HPDE6-E6E7 (cell line): ENCODE measurements around the gene RAP1GAP2.

Experiments used
- DNase-seq: peaks from one replicate; pipeline ENCODE4 v3.0.0; 2011; ENCODE audit warnings: missing footprints; ENCODE audit errors: extremely low spot score

The RAP1GAP2 gene

DNA sequence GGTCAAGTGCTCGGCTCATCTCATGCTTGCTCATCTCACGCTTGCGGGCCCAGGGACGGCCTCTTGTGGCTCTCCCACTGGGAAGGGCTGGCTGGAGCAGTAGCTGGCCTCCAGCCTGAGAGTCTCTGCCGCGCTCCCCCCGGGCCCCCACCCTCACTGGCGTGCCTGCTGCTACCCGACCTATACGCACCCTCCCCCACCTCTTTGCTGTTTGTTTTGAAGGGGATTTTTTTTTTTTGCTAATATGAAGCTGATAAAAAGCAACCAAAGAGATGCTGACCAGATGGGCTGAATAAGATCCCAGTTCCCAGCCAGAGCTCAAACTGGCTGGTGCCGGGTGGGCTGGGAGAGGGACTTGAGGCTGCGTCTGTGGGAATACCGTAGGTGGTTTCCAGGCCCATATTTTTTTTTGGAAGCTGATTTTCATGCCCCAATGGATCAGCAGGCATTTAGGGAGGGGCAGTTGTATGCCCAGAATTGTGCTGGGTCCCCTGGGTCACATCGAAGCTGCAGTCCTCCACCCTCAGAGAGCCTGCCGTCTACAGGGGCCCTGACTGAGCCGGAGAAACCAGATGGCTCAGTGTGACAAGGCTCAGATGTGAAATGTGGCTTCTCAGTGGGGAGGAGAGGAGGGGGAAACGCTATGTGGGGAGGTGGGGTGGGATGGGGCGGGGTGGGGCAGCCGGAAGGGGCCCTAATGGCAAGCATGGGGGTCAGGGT lies 115.0 kb downstream of the RAP1GAP2 start:
- no peak for DNase-seq

DNA sequence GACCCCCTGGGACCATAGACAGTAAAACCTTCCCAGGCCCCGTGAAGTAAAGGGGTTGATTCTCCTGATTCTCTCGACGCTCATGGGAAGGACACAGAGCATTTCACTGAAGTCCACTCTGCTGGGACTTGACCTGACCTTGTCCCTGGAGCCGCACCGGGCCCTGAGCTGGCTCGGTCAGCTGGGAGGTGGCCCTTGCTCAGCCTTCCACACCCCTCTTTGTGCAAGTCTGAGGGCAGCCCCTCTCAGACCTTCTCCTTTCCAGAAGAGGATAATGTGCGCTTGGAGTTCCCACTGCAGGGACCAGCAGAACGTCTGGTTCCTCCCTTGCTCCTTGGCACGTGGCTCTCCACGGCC lies 115.5 kb downstream of the RAP1GAP2 start:
- no peak for DNase-seq

DNA sequence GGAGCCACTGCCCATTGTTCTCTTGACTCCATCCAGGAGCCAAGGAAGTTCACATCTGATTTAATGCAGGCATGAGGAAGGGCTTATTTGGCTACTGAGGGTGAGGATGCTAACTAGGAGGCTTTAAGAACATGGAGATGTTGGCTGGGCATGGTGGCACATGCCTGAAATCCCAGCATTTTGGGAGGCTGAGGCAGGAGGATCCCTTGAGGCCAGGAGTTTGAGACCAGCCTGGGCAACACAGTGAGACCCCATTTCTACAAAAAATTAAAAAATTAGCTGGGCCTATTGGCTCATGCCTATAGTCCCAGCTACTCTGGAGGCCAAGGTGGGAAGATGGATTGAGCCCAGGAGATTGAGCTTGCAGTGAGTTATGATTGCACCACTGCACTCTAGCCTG lies 116.5 kb downstream of the RAP1GAP2 start:
- DNase-seq: no peak

DNA sequence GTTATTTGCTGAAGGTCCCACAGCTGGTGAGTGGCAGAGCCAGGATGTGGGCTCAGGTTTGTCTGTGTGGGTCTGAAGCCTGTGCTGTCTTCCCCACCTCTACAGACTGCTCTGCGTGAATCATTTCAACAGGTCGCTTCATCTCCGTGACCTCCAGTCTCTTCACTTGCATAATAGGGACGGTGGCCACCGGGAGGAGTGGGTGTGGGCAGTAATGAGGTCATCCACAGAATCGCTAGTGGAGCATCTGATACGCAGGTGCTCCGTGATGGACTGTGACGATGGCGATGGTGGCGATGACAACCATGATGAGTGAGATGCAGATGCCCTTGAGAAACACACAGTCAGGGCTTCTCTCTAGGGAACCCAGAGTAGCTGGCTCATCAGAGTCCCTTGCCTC lies 120.2 kb downstream of the RAP1GAP2 start:
- DNase-seq: no peak

DNA sequence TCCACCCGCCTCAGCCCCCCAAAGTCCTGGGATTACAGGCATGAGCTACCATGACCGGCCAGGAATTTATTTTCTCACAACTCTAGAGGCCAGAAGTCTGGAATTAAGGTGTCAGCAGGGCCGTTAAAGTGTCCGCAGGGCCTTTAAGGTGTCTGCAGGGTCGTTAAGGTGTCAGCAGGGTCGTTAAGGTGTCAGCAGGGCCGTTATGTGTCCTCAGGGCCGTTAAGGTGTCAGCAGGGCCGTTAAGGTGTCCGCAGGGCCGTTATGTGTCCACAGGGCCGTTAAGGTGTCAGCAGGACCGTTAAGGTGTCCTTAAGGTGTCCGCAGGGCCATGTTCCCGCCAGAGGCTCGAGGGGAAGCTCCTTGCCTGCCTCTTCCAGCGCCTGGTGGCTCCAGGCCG lies 125.2 kb downstream of the RAP1GAP2 start:
- no peak for DNase-seq

DNA sequence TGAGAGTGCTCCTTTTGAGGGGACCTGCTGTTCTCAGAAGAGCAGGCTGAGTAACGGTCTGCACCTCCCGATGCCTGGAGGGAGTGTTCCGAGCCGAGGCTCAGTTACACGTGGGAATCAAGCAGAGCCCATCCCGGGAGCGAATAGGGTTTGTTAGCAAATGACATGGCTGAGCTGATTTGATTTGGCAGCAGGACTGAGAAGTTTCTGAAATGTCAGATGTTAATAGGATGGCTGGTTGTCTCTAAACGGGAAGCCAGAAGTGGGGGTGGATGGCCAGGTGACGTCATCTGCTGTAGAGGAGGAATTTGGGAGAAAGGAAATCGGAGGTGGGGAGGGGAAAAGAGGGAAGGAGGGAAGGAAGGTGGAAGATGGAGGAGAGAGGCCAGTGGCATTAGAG lies 128.0 kb downstream of the RAP1GAP2 start:
- no peak for DNase-seq

DNA sequence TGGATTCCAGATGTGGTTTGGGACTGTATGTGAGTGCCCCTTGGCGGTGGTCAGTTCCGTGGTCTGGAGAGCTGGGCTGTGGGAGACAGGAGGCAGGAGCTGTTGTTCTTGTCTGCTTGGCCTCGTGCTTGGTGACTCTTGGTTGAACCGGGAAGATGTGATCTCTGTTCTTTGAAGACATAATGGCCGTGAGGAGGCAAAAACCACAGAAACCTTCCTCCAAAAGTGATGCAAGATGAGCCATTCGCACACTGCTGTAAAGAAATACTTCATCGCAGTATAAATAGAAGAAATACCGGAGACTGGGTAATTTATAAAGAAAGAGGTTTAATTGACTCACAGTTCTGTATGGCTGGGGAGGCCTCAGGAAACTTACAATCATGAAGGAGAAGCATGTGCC lies 128.8 kb downstream of the RAP1GAP2 start:
- DNase-seq: no peak

DNA sequence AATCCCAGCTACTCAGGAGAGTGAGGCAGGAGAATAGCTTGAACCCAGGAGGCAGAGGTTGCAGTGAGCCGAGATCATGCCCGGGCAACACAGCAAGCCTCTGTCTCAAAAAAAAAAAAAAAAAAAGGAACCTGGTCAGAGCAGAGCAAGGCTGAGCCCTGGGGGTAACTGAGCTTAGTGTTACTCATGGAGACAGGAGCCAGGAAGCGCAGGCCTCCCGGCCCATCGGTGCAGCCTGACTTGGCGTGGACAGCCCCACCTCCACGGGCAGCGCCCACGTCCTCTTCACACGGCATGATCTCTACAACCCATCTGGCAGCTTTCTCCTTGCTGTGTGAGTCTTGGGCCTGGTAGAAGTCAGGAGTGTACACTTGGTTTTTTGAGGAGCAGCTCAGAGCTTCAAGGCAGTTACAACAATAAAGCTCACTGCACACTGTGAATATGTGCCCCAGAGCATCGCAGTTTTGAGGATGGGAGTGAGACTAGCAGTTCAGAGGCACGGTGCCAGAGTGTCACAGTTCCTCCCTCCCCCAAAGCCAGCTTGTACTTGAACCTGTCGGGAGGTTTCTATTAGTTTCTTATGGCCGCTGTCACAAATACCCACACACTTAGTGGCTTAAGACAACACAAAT lies 129.9 kb downstream of the RAP1GAP2 start:
- DNase-seq: peak; percentile 88

DNA sequence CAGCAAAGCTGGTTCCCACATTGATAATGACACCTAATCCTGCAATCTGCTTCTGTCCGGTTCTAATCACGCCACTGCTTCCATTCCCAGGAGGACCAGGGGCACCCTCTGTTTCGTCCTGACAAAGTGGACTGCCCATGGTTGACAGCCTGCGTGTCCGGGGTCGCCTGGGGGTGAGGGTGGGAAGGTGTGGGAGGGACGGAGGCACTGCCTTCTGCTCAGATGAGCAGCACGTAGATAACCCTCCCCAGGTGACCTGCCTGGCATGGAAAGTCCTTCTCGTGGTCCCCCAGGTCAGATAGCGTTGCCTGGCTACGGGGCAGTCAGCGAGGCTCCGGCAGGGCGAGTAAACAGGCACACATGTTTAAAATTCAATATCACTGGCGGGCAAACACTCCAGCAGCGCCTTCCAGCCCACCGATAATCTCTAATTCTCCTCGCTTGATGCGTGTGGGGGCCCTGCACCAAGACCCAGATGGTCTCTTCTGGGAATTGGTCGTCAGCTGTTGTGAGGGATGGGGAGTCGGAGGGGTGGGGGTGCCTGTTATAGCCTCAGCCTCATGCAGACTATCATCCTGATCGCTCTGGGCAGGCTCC lies 132.2 kb downstream of the RAP1GAP2 start:
- DNase-seq: no peak

DNA sequence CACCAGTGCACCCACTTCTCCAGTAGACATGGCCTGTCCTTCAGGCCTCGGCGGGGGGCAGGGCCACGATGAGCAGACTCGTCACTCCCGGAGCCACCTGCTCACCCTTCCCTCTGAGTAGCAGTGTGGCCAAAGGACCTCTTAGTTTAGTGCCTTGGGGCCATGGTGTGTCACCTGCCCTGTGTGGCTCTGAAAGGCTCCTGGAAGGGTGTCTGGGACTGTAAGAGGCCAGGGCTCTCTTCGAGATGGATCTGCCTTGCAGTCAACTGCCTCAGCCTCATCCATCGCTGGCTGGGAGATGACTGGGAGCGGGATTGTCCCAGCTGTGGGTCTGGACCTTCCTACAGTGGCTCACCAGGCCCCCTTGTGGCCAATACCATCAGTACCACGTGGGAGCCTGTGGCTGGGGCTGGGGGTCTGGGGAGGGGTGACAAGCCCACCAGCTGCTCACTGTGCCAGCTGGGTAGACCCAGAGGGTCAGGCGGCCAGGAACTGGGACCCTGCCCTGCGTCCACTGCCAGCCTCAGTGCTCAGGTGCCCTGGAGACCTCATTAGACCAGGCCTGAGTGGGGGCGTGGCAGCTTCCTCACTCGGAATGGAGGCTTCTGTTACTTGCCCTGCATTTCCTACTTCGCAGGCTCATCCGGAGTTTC lies 133.8 kb downstream of the RAP1GAP2 start:
- no peak for DNase-seq

DNA sequence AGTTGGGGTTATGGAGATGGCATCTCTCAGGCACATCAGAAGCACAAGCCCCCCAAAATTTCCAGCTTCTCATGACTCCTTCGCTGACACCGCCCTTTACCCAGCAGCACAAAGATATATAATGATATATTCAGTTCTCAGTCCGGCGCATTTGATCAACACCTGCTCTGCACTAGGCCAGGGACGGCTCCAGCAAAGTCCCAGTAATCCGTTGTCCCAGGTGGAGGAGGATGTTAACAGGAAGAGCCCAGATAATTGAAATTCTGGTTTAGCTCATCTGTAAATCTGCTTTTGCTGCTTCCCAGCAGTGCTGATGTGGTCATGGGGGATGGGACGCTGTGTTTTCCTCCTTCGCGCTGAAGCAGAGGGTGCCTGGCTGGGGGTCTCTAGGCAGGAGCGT lies 135.6 kb downstream of the RAP1GAP2 start:
- DNase-seq: no peak

DNA sequence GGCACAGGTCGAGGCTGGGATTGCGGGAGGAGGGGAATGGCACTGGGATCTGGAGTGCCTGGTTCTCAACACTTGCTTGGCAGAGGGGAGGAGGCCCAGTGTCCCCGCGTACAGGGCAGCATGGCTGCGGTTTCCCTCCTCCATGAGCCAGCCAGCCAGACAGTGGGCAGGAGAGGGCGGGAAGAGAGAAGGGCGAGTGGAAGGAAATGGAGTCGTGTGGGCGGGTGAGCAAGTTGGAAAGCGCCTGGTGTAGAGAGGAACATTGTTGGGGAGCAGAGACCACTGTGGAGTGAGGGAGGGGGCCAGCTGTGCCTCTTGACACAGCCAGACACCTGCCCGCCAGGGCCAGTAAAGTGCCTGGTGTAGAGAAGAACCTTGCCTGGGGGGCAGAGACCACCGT lies 136.7 kb downstream of the RAP1GAP2 start:
- no peak for DNase-seq

DNA sequence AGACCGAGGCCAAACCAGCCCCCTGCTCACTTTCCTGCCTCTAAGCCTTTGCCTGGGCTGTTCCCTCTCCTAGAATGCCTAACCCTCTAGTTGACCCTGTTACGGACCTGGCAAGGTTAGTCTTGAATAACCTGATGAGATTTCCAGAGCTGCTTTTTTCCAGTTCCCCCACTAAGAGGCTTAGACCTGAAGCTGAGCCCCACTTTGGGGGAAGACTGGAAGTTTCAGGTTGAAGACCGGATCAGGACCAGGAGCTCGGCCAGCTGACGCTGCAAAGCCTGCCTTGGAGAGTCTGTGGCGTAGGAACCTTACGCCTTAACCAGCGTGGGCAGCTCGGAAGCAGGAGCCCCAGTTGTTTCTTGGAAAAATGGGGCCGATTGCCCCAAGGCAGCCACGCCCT lies 137.4 kb downstream of the RAP1GAP2 start:
- no peak for DNase-seq

DNA sequence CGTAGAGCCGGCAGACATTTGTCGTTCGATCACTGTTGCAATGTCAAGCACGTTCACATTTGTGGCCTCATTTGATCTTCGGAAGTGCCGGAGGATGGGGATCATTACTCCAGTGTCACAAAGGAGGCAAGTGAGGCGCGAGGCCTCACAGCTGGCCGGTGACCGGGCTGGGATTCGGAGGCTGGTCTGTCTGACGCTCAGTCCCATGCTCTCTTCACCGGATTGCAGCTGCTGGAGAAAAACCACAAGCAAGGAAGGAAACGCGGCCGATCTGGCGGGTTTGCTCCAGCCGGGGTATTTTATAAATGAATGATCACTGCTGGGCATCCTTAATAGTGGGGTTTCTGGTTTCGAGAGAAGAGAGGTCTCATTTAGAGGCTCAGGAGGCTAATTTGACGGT lies 139.4 kb downstream of the RAP1GAP2 start:
- no peak for DNase-seq

DNA sequence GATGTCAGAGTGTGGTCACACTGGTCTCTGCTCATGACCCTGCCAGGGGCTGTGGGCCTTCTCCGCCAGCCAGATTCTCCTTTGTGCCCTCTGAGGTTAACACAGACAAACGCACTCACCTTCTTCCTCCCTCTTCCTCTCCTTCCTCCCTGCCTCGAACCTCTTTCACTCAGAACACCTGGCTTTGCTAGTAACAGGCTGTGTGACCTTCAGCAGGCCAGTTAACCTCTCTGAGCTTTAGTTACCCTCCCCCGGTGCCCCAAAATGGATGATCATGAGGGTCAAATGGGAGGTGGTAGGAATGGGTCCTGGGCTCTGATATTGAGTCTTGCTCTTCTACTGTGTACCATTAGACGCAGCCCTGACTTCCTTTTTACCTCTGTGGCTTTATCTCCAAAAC lies 140.1 kb downstream of the RAP1GAP2 start:
- no peak for DNase-seq

DNA sequence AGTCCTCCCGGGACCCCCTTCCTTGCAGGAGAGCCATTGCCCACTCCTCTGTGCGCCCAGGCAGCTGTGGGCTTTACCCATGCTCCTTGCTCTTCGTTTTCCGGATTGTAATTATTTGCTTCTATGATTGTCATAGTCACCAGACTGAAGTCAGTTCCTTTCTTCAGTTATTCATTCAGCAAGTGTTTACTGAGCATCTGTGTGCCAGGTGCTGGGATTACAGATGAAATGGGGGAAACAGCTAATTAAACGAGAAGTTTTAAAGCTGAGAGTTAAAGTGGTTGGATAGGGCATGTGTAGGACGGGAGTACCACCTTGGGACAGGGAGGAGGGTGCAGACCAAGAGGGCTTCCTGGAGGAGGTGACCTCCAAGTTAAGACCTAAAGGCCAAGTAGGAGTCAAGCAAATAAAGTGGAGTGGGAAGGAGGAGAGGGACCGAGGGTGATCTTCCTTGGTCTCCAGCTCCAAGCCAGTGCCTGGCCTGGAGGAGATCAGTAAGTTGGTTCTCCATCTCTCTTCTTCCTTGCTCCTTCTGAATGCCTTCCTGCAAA lies 140.6 kb downstream of the RAP1GAP2 start:
- no peak for DNase-seq

DNA sequence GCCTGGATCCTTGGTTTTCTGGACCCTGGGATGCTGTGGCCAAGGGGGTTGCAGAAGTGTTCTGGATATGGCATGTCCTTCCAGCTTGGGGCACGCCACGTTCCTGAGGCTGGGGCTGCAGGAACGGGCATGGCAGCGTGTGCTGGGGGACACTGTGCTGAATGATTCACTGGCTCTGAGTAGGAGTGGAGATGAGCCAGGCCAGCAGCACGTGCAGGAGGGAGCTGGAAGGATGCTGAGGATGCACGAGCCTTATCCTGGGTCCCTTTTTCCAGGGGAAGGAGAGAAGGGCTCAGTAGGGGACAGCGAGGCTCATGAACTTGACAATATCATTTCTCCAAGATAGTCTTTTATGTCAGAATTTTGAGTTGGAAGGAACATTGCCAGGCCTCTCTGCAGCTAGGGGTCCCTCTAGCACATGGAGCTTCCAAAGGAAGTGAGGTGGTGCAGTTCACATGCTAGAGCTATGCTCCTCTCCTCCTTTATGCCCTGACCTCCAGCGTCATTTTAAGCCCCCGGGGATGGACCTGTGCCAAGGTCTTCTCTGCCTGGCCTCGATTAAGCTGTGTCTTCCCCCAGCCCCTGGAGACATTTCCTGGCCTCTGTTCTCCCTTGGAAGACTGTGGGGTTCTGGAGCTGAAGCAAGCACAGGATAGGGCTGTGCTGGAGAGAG lies 141.2 kb downstream of the RAP1GAP2 start:
- DNase-seq: no peak

DNA sequence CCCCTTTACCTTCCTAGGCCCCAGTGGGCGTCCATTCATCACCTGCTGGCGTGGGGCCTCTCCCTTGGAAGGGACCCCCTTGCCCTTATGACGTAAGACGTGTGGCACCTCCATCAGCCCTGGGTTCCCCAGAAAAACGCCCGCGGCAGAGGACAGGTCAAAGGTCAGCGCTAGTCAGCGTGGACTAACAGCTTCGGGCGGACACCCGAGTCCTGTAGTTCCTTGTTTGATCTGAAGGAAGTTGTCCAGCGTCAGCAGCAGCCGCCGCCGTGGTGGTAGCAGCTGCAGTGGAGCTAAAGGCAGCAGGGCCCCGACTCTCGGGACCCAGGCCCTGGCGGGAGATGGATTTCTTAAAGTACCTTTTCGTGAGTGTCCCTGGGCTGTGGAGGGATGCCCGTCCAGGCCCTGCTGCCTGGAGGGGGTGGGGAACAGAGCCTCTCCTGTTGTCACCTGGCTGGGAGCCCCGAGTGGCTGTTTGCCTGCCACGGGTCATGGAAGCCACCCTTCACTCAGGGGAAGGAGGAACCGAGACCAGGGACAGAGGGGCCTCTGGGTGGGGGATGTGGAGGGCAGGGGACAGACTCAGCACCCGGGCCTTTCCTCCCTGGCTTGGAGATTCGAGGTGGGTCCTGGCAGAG lies 143.6 kb downstream of the RAP1GAP2 start:
- no peak for DNase-seq

DNA sequence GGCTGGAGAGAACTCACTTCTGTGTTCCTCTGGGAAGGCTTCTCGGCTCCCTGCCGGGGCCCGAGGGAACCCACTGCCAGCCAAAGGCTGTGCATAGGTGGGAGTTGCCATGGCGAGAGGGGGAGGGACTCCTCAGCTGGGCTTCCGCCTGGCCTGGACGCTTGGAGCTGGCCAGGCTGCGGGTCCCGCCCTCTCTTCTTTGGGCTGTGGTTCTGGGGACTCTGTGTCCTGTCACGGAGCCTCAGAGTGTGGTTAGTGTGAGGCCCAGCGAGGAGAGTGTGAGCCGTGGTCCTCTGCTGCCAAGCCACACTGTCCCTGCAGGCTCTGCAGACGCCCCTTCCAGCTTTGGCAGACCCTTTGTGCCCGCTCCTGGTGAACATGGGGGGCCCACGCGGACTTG lies 144.1 kb downstream of the RAP1GAP2 start:
- DNase-seq: no peak

DNA sequence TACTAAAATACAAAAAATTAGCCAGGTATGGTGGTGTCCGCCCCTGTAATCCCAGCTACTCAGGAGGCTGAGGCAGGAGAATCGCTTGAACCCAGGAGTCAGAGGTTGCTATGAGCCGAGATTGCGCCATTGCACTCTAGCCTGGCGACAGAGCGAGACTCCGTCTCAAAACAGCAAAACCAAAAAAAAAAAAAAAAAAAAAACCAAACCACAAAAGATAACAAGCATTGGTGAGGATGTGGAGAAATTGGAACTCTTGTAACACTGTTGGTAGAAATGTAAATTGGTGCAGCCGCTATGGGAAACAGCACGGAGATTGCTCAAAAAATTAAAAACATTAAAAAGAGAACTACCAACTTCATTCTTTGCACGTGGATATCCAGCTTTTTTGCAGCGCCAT lies 147.7 kb downstream of the RAP1GAP2 start:
- DNase-seq: no peak

DNA sequence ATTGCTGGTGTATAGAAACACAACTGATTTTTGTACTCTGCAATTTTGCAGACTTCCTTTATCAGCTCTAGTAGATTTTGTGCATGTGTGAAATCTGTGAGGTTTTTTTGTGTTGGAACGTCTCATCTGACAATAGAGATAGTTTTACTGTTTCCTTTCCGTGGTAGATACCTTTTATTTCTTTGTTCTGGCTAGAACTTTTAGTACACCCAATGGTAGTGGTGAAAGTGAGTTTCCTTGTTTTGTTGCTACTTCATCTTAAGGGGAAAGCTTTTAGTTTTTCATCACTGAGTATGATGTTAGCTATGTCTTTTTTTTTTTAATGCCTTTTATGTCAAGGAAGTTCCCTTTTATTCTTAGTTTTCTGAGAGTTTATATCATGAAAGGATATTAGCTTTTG lies 149.1 kb downstream of the RAP1GAP2 start:
- DNase-seq: no peak

DNA sequence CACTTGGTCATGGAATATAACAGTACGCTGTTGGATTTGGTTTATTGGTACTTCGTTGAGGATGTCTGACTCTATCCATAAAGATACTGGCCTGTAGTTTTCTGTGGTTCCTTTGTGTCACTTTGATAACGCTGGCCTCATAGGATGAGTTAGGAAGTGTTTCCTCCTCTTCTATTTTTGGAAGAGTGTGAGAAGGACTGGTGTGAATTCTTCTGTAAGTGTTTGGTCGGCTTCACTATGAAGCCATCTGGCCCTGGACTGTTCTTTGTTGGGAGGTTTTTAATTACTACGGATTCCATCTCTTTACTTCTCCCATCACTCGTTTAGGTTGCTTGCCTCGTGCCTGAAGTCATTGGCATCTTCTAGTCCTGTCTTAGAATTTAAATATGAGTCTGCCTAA lies 149.9 kb downstream of the RAP1GAP2 start:
- DNase-seq: no peak
